B cell (primary cell): ENCODE data around the gene TSC2. TPM values are rescaled to one million over a fixed set of nuclear protein-coding genes. Genes with fewer than 3 reads are reported as not detected.

Experiments used
- ATAC-seq: fragments of 200-7000 bp; cut with Tn5 transposase; one replicate; pipeline ENCODE4 v1.10.0; 2021; ENCODE audit warnings: low read depth, mild to moderate bottlenecking, moderate number of reproducible peaks, moderate library complexity
- CTCF ChIA-PET: fragments of 350-600 bp; sonication (Branson Sonifier 250); formaldehyde crosslinking; loops from one replicate; lab custom pipeline; 2021; ENCODE audit warnings: antibody characterized with exemption, inconsistent platforms; lab: Charles Lee
- POLR2A ChIA-PET: fragments of 350-600 bp; sonication (Branson Sonifier 250); formaldehyde crosslinking; loops from one replicate; lab custom pipeline; 2021; ENCODE audit warnings: antibody characterized with exemption; lab: Charles Lee
- DNase-seq: peaks from one replicate; pipeline ENCODE4 v3.0.0; 2013
- H2AFZ ChIP-seq: 2 replicates; pipeline ENCODE4 v1.6.1; 2012; ENCODE audit warnings: mild to moderate bottlenecking, low read depth, low read length; ENCODE audit not compliant: insufficient read depth, poor library complexity, severe bottlenecking
- H3K27ac ChIP-seq, 2 donors: 1 replicate in 1 of 2; 2 replicates in 1 of 2; pipeline ENCODE4 v1.5.1; 2012 to 2013; ENCODE audit warnings: low read length in 2 of 2, mild to moderate bottlenecking in 2 of 2, moderate library complexity in 1 of 2
- H3K27me3 ChIP-seq, 4 experiments: fragments of 200-600 bp in 1 of 4; sonication (generic) in 1 of 4; replicated peaks in 1 of 4; 1 replicate in 2 of 4; 2 replicates in 2 of 4; pipeline versions ENCODE4 v1.6.1 to v1.7.0; 2013 to 2016; ENCODE audit warnings: low read length in 3 of 4, mild to moderate bottlenecking in 2 of 4, mixed read lengths in 1 of 4, moderate library complexity in 1 of 4; ENCODE audit not compliant: insufficient read depth in 4 of 4, control insufficient read depth in 3 of 4; ENCODE audit errors: control extremely low read depth in 1 of 4
- H3K36me3 ChIP-seq, 2 experiments: replicated peaks in 1 of 2; 1 replicate in 1 of 2; 2 replicates in 1 of 2; pipeline versions ENCODE4 v1.6.1 to v1.7.1; 2013; ENCODE audit warnings: low read length in 1 of 2; ENCODE audit not compliant: insufficient read depth in 2 of 2, control insufficient read depth in 1 of 2; ENCODE audit errors: control extremely low read depth in 1 of 2, extremely low read depth in 1 of 2
- H3K4me1 ChIP-seq, 2 donors: fragments of 200-600 bp in 1 of 2; sonication (generic) in 1 of 2; 1 replicate in 1 of 2; 2 replicates in 1 of 2; pipeline versions ENCODE4 v1.5.1 to v1.6.1; 2013 to 2017; ENCODE audit warnings: low read length in 2 of 2; ENCODE audit not compliant: control insufficient read depth in 2 of 2, insufficient read depth in 2 of 2
- H3K4me2 ChIP-seq: replicated peaks from 2 replicates; pipeline ENCODE3; 2012; ENCODE audit warnings: mild to moderate bottlenecking, low read depth, low read length; ENCODE audit not compliant: poor library complexity, severe bottlenecking
- H3K4me3 ChIP-seq, 5 experiments: fragments of 200-600 bp in 1 of 5; sonication (generic) in 1 of 5; 1 replicate in 3 of 5; 2 replicates in 2 of 5; pipeline versions ENCODE4 v1.5.1 to v1.7.0; 2011 to 2016; ENCODE audit warnings: low read length in 4 of 5, mild to moderate bottlenecking in 4 of 5, low read depth in 2 of 5, control low read depth in 1 of 5, moderate library complexity in 1 of 5; ENCODE audit not compliant: insufficient read depth in 1 of 5; ENCODE audit errors: control extremely low read depth in 1 of 5, extremely low read depth in 1 of 5
- H3K79me2 ChIP-seq: fragments of 200-600 bp; sonication (generic); one replicate; pipeline ENCODE4 v1.6.0; 2016; ENCODE audit warnings: low read length; ENCODE audit not compliant: control insufficient read depth, insufficient read depth
- H3K9ac ChIP-seq: fragments of 200-600 bp; sonication (generic); 2 replicates; pipeline ENCODE4 v1.6.1; 2017; ENCODE audit warnings: mild to moderate bottlenecking, low read length, moderate library complexity
- H3K9me3 ChIP-seq, 3 donors: one replicate each; pipeline versions ENCODE4 v1.6.1 to v1.7.1; 2013; ENCODE audit warnings: low read length in 2 of 3; ENCODE audit not compliant: control insufficient read depth in 2 of 3, insufficient read depth in 1 of 3; ENCODE audit errors: control extremely low read depth in 1 of 3
- H4K20me1 ChIP-seq: 2 replicates; pipeline ENCODE4 v1.6.0; 2012; ENCODE audit warnings: mild to moderate bottlenecking, low read length; ENCODE audit not compliant: insufficient read depth, control insufficient read depth, poor library complexity, severe bottlenecking
- H3K27ac Mint-ChIP-seq: one replicate; pipeline ENCODE4 v1.8.0; 2021; ENCODE audit warnings: mixed read lengths
- H3K27me3 Mint-ChIP-seq: one replicate; pipeline ENCODE4 v1.8.0; 2021; ENCODE audit warnings: mixed read lengths
- H3K4me1 Mint-ChIP-seq: one replicate; pipeline ENCODE4 v1.8.0; 2021; ENCODE audit warnings: mixed read lengths
- H3K4me3 Mint-ChIP-seq: one replicate; pipeline ENCODE4 v1.8.0; 2021; ENCODE audit warnings: mixed read lengths
- H3K9me3 Mint-ChIP-seq: one replicate; pipeline ENCODE4 v1.8.0; 2022; ENCODE audit warnings: mixed read lengths; ENCODE audit not compliant: insufficient read depth
- EZH2 ChIP-seq: IDR thresholded peaks from 2 replicates; pipeline ENCODE4 v1.6.1; 2012; ENCODE audit warnings: borderline replicate concordance, low read depth, mild to moderate bottlenecking, moderate library complexity, low read length; ENCODE audit not compliant: insufficient read depth, poor library complexity, severe bottlenecking
- WGBS: methylation state at CpG from one replicate; pipeline ENCODE4 v1.1.5; 2013; ENCODE audit warnings: missing lambda C conversion rate; ENCODE audit not compliant: insufficient coverage; 5-methylcytosine and 5-hydroxymethylcytosine counted together
- intact Hi-C: fragments of 100-400 bp; cut with micrococcal nuclease; formaldehyde crosslinking; loops from one replicate; pipeline ENCODE4 v1.10.0; 2022
- polyA plus RNA-seq: library from polyadenylated mRNA; depleted of rRNA; stranded (reverse); fragments of >200 nt; gene quantifications from 2 replicates; pipeline ENCODE4 v1.2.3, GENCODE V29; 2012
- total RNA-seq, 2 donors: library from RNA; stranded (reverse); fragments of 120-200 nt in 1 of 2; gene quantifications; 1 replicate in 1 of 2; 2 replicates in 1 of 2; pipeline versions ENCODE4 v1.2.3 to v1.2.4, GENCODE V29; 2013 to 2022
- TF ChIP-seq, protein P1 (sequence below): fragments of 200-600 bp; IDR thresholded peaks from one replicate; pipeline ENCODE4 v1.8.0; 2022; ENCODE audit warnings: antibody characterized with exemption, mild to moderate bottlenecking

The TSC2 gene
- total and polyA plus RNA-seq, 2 donors (not counting 1 experiment from before 2014, with no cell fraction given) = 128 to 194 TPM

DNA sequence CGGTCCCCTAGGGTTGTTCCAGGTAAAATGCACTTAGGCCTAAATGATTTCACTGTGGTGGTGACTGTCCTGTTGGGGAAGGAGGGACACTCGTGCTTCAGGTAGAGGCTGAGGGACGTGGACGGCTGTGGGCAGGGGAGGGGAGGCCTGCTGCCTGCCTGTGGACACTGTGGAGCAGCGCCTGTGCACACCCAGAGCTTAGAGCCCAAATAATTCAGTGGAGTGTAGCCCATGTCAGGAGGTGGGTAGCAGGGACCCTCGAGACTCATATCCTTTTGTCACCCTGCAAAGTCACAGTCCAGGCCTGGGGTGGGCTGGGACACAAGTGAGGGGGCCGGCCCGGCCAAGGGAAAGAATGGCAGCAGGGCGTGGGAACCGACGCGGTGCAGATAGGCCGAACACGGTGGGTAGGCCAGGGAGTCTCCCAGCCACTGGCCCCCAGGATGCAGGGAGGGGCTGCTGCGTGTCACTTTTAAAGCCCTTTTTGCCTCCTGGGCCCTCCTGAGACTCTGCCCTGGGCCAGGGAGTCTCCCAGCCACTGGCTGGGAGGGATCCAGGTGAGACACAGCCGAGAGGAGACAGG lies 21.8 kb upstream of the TSC2 start:
- CTCF ChIA-PET = interaction anchor here (0.6 to 4.7 kb wide), 4 partner anchors 22 to 128 kb away, joined by 3 to 35 read pairs (median 15); partner anchors contain the start of genes NTHL1, TRAF7 and TSC2
- Histone ChIP-seq H3K4me3 (no peak overlapping the region), H3K27ac (no peak overlapping the region), H2AFZ (no peak overlapping the region), H3K9ac (no peak overlapping the region), H3K36me3 (no peaks in the 10 kb centered on the region), H4K20me1 (no peaks in the 10 kb centered on the region), H3K79me2 (no peaks in the 10 kb centered on the region), H3K4me2 (peak overlapping the region; percentile 94), H3K27me3 (peaks cover 0 to 49% (median 19%) of the 10 kb centered on the region in 4 experiments), H3K4me1 (peaks cover 24 to 26% of the 10 kb centered on the region in 2 donors), H3K9me3 (no peaks in the 10 kb centered on the region)
- DNase-seq (no peak), ATAC-seq (no peak)
- Mint-ChIP-seq H3K9me3 (no peaks in the 10 kb centered on the region), H3K27ac (no peak overlapping the region), H3K4me1 (peaks cover 18% of the 10 kb centered on the region), H3K4me3 (peak overlapping the region; percentile 56), H3K27me3 (peaks cover 17% of the 10 kb centered on the region)
- TF ChIP-seq, protein P1, sequence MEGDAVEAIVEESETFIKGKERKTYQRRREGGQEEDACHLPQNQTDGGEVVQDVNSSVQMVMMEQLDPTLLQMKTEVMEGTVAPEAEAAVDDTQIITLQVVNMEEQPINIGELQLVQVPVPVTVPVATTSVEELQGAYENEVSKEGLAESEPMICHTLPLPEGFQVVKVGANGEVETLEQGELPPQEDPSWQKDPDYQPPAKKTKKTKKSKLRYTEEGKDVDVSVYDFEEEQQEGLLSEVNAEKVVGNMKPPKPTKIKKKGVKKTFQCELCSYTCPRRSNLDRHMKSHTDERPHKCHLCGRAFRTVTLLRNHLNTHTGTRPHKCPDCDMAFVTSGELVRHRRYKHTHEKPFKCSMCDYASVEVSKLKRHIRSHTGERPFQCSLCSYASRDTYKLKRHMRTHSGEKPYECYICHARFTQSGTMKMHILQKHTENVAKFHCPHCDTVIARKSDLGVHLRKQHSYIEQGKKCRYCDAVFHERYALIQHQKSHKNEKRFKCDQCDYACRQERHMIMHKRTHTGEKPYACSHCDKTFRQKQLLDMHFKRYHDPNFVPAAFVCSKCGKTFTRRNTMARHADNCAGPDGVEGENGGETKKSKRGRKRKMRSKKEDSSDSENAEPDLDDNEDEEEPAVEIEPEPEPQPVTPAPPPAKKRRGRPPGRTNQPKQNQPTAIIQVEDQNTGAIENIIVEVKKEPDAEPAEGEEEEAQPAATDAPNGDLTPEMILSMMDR = no peak
- TF ChIP-seq EZH2 = no peak
- POLR2A ChIA-PET = no interaction called here
- intact Hi-C loops = loop anchor here (10.0 kb wide), 2 partner anchors 229 to 479 kb away; partner anchors contain the start of gene ECI1
- 94% methylated on average over 13 of the region's 16 CpGs for WGBS

DNA sequence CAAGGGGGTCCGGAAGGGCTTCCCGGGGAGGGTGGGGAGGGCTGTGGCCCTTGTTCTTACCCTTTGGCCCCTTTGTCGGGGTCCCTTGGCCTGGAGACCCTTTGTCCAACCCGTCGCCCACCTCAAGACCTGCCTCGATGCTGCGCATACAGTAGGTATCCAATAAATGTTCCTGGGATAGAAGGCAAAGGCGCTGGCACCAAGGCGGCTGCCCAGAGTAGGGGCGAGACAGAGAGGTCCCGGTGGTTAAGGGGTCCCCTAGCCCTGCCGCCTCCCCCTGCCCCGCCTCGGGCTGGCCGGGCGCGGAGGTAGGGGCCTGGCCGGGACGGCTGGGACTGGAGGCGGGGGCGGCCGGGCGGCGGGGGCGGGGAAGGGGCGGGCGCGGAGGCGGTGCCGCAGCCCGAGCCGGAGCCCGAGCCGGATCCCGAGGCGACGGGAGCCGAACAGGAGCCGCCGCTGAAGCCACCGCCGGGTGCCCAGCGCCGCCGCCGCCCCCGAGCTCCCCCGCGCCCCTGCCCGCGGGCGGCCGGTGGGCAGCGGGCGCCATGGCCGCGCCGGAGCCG lies 21.2 kb upstream of the TSC2 start, which contains the start of gene NHERF2:
Gene NHERF2 (plus strand): TSS at position 442 of the 563 bp plus-strand sequence. CDS start 104 bp downstream, at position 546.
- H3K27me3 ChIP-seq = peaks cover 0 to 45% (median 19%) of the 10 kb centered on the region in 4 experiments
- H3K27ac ChIP-seq = no peak within 1 kb of the TSS
- H3K4me1 Mint-ChIP-seq = peaks cover 18% of the 10 kb centered on the region
- CTCF ChIA-PET = interaction anchor here (2.1 to 2.2 kb wide), 2 partner anchors 21 to 129 kb away, joined by 6 read pairs; partner anchors contain the start of genes NTHL1, TRAF7 and TSC2
- ATAC-seq = peak; percentile 12
- H3K9ac ChIP-seq = peak within 1 kb of the TSS; percentile 52
- peak within 1 kb of the TSS; percentile 53 for H3K27ac Mint-ChIP-seq
- TF ChIP-seq, protein P1 = no peak
- POLR2A ChIA-PET = no interaction called here
- 12% methylated on average over 59 of the region's 59 CpGs for WGBS
- H4K20me1 ChIP-seq = no peaks in the 10 kb centered on the region
- peak within 1 kb of the TSS; percentile 94 for H3K4me2 ChIP-seq
- peaks cover 0 to 4% (median 0%) of the 10 kb centered on the region in 3 donors for H3K9me3 ChIP-seq
- H3K4me3 Mint-ChIP-seq = peak within 1 kb of the TSS; percentile 85
- H3K36me3 ChIP-seq = no peaks in the 10 kb centered on the region
- intact Hi-C loops = loop anchor here (10.0 kb wide), 2 partner anchors 228 to 478 kb away; partner anchors contain the start of gene ECI1
- H2AFZ ChIP-seq = peak within 1 kb of the TSS; percentile 69
- no peaks in the 10 kb centered on the region for H3K79me2 ChIP-seq
- H3K27me3 Mint-ChIP-seq = peaks cover 15% of the 10 kb centered on the region
- no peaks in the 10 kb centered on the region for H3K9me3 Mint-ChIP-seq
- peaks cover 24 to 26% of the 10 kb centered on the region in 2 donors for H3K4me1 ChIP-seq
- peak within 1 kb of the TSS in 3 of 5 experiments; percentile 37 to 48 (median 44) for H3K4me3 ChIP-seq
- DNase-seq = peak; percentile 35
